GM19452 (cell line): ENCODE data around the gene OR4K5.
"Not testable (repeated sequence)": the region's sequence is repeated elsewhere in the genome, so short reads cannot be mapped to it uniquely, and the experiment has no call there.

Experiments used
- ATAC-seq: cut with Tn5 transposase; IDR thresholded peaks from one replicate; pipeline ENCODE4 v1.9.1; 2021; ENCODE audit not compliant: unreplicated experiment

Gene OR4K5

GRCh38 chr14:19920021-19920657 lies at the start of gene OR4K5:
Gene OR4K5 (plus strand): TSS chr14:19920607. CDS start chr14:19920607, 0 bp downstream.
- no peak for ATAC-seq

GRCh38 chr14:19873178-19873577 lies 47.2 kb upstream of the OR4K5 start:
- ATAC-seq: no peak

- ATAC-seq: no peak
Observed at GRCh38 chr14:19874842-19875241, 45.6 kb upstream of the OR4K5 start, which contains the start of gene OR4K2. Gene OR4K2 (plus strand): TSS chr14:19875142. CDS start chr14:19876268, 1,126 bp downstream.

GRCh38 chr14:19878029-19878642 lies 42.3 kb upstream of the OR4K5 start:
- no peak for ATAC-seq

- ATAC-seq: no peak
Observed at GRCh38 chr14:19895282-19895681, 25.1 kb upstream of the OR4K5 start.

GRCh38 chr14:19900999-19901398 lies 19.4 kb upstream of the OR4K5 start:
- no peak for ATAC-seq

- ATAC-seq: no peak
Observed at GRCh38 chr14:19902409-19902808, 18.0 kb upstream of the OR4K5 start.

- no peak for ATAC-seq
Observed at GRCh38 chr14:19906665-19907064, 13.7 kb upstream of the OR4K5 start.

- no peak for ATAC-seq
Observed at GRCh38 chr14:19911114-19911513, 9.3 kb upstream of the OR4K5 start.

GRCh38 chr14:19917243-19917642 lies 3.2 kb upstream of the OR4K5 start:
- ATAC-seq: no peak

- ATAC-seq: no peak
Observed at GRCh38 chr14:19917955-19918518, 2.4 kb upstream of the OR4K5 start.

- ATAC-seq: no peak
Observed at GRCh38 chr14:19918553-19919264, 1.7 kb upstream of the OR4K5 start.

- no peak for ATAC-seq
Observed at GRCh38 chr14:19930617-19931016, 10.2 kb downstream of the OR4K5 start, which contains the start of gene OR4K1. Gene OR4K1 (plus strand): TSS chr14:19930917. CDS start chr14:19935667, 4,750 bp downstream.

- ATAC-seq: no peak
Observed at GRCh38 chr14:19941668-19942067, 21.3 kb downstream of the OR4K5 start.

GRCh38 chr14:19947413-19948090 lies 27.1 kb downstream of the OR4K5 start:
- no peak for ATAC-seq

GRCh38 chr14:19949218-19949617 lies 28.8 kb downstream of the OR4K5 start:
- ATAC-seq: no peak

- ATAC-seq: not testable (repeated sequence)
Observed at GRCh38 chr14:19969735-19970134, 49.3 kb downstream of the OR4K5 start.
